ENCODE results near the gene SPTBN1.
"Not testable (repeated sequence)": the region's sequence is repeated elsewhere in the genome, so short reads cannot be mapped to it uniquely, and the experiment has no call there.

The SPTBN1 gene

GRCh38 chr2:54695378-54695777, 239.3 kb downstream of the SPTBN1 start:
- no peak for DNase-seq (ENCODE audit: low read depth)
- TF ChIP-seq CTCF (conservative IDR thresholded peaks at IDR 0.05; ENCODE audit: control insufficient read depth, insufficient read depth, low read depth, low read length) = no peak
- H3K4me3 ChIP-seq (ENCODE audit: control insufficient read depth, low read depth, low read length) = no peak overlapping the region

GRCh38 chr2:54697934-54698333, 241.8 kb downstream of the SPTBN1 start:
- TF ChIP-seq CTCF (conservative IDR thresholded peaks at IDR 0.05; ENCODE audit: control insufficient read depth, insufficient read depth, low read depth, low read length) = no peak
- DNase-seq (ENCODE audit: low read depth) = no peak
- H3K4me3 ChIP-seq (ENCODE audit: control insufficient read depth, low read depth, low read length) = no peak overlapping the region

GRCh38 chr2:54698926-54699325, 242.8 kb downstream of the SPTBN1 start:
- not testable (repeated sequence) for H3K4me3 ChIP-seq (ENCODE audit: control insufficient read depth, low read depth, low read length); DNase-seq (ENCODE audit: low read depth)

- no peak overlapping the region for H3K4me3 ChIP-seq (ENCODE audit: control insufficient read depth, low read depth, low read length)
- TF ChIP-seq CTCF (conservative IDR thresholded peaks at IDR 0.05; ENCODE audit: control insufficient read depth, insufficient read depth, low read depth, low read length) = no peak
- no peak for DNase-seq (ENCODE audit: low read depth)
These were observed 243.5 kb downstream of the SPTBN1 start for GRCh38 chr2:54699665-54700064.

GRCh38 chr2:54701029-54701428, 244.9 kb downstream of the SPTBN1 start:
- H3K4me3 ChIP-seq (ENCODE audit: control insufficient read depth, low read depth, low read length) = no peak overlapping the region
- peak; percentile 66 for DNase-seq (ENCODE audit: low read depth)
- TF ChIP-seq CTCF (conservative IDR thresholded peaks at IDR 0.05; ENCODE audit: control insufficient read depth, insufficient read depth, low read depth, low read length) = no peak

GRCh38 chr2:54704238-54704637, 248.1 kb downstream of the SPTBN1 start:
- DNase-seq (ENCODE audit: low read depth) = no peak
- no peak for TF ChIP-seq CTCF (conservative IDR thresholded peaks at IDR 0.05; ENCODE audit: control insufficient read depth, insufficient read depth, low read depth, low read length)
- no peak overlapping the region for H3K4me3 ChIP-seq (ENCODE audit: control insufficient read depth, low read depth, low read length)

GRCh38 chr2:54704688-54705605, 248.8 kb downstream of the SPTBN1 start:
- no peak overlapping the region for H3K4me3 ChIP-seq (ENCODE audit: control insufficient read depth, low read depth, low read length)
- TF ChIP-seq CTCF (conservative IDR thresholded peaks at IDR 0.05; ENCODE audit: control insufficient read depth, insufficient read depth, low read depth, low read length) = peak; percentile 62
- peak; percentile 76 for DNase-seq (ENCODE audit: low read depth)
